Prostate gland (tissue), 2 donors: ENCODE results near the gene CMTM8.

Source experiments
- CTCF ChIP-seq, 4 experiments: fragments of 200-600 bp in 2 of 4; fragments of 450-650 bp in 2 of 4; sonication (generic) in 2 of 4; IDR thresholded peaks; 1 replicate in 3 of 4; 2 replicates in 1 of 4; pipeline ENCODE4 v1.5.1; 2016 to 2019; ENCODE audit warnings: antibody characterized with exemption in 4 of 4, mild to moderate bottlenecking in 2 of 4, moderate library complexity in 2 of 4
- POLR2AphosphoS5 ChIP-seq: sonication (generic); formaldehyde crosslinking; IDR thresholded peaks from one replicate; pipeline ENCODE4 v1.6.1; 2017; ENCODE audit warnings: antibody characterized with exemption

- TF ChIP-seq CTCF (IDR thresholded peaks at IDR 0.05) (no peak), POLR2AphosphoS5 (no peak)
Measured at GRCh38 chr3:32383136-32383711, 144.7 kb downstream of the CMTM8 start.
